HCT116 (cell line): Measurements from ENCODE around the gene TRPV2.

Source experiments
- CTCF ChIP-seq, 3 experiments: fragments of 200-600 bp in 1 of 3; sonication (generic) in 1 of 3; IDR thresholded peaks in 2 of 3; conservative IDR thresholded peaks in 1 of 3; 2 replicates each; pipeline ENCODE4 v1.5.1; 2012 to 2017; ENCODE audit warnings: low read depth in 2 of 3, low read length in 2 of 3, antibody characterized with exemption in 1 of 3, borderline replicate concordance in 1 of 3, control low read depth in 1 of 3, mild to moderate bottlenecking in 1 of 3, mixed read lengths in 1 of 3, mixed run types in 1 of 3, moderate library complexity in 1 of 3; ENCODE audit not compliant: insufficient read depth in 1 of 3
- JUND ChIP-seq: IDR thresholded peaks from 2 replicates; pipeline ENCODE4 v1.6.1; 2012
- POLR2A ChIP-seq: IDR thresholded peaks from 2 replicates; pipeline ENCODE4 v1.7.0; 2011; ENCODE audit warnings: borderline replicate concordance; ENCODE audit not compliant: insufficient read depth, insufficient read length; ENCODE audit errors: extremely low read depth
- RAD21 ChIP-seq: IDR thresholded peaks from 2 replicates; pipeline ENCODE4 v1.6.1; 2012; ENCODE audit warnings: low read depth, mild to moderate bottlenecking

GRCh38 chr17:16422416-16422815 is 7.0 kb downstream of the TRPV2 start:
- TF ChIP-seq JUND (no peak), RAD21 (no peak), CTCF (IDR thresholded peaks at IDR 0.05 in 2 of 3, conservative IDR thresholded peaks at IDR 0.05 in 1 of 3; ENCODE audit: borderline replicate concordance in 1 of 3, insufficient read depth in 1 of 3, low read depth in 2 of 3, low read length in 2 of 3) (no peak), POLR2A (no peak)
